Smooth muscle cell (in vitro differentiated cells): ENCODE results near the gene PNCK. TPM values are rescaled to one million over a fixed set of nuclear protein-coding genes. Genes with fewer than 3 reads are reported as not detected.

ENCODE experiments used
- DNase-seq: peaks from one replicate; lab custom pipeline; 2025; ENCODE audit not compliant: unreplicated experiment; lab: John Stamatoyannopoulos, UW
- H2AFZ ChIP-seq: fragments of 200-600 bp; sonication (generic); 2 replicates; pipeline ENCODE4 v1.6.0; 2016; ENCODE audit warnings: antibody characterized with exemption, low read depth, mild to moderate bottlenecking
- H3F3A ChIP-seq: fragments of 200-600 bp; sonication (generic); 2 replicates; pipeline ENCODE4 v1.6.0; 2017; ENCODE audit warnings: antibody characterized with exemption, low read depth
- H3K27ac ChIP-seq: fragments of 200-600 bp; sonication (generic); 2 replicates; pipeline ENCODE4 v1.5.1; 2016; ENCODE audit warnings: low read depth, mild to moderate bottlenecking
- H3K27me3 ChIP-seq: fragments of 200-600 bp; sonication (generic); 2 replicates; pipeline ENCODE4 v1.6.1; 2016; ENCODE audit warnings: low read depth, mild to moderate bottlenecking
- H3K36me3 ChIP-seq: fragments of 200-600 bp; sonication (generic); 2 replicates; pipeline ENCODE4 v1.5.1; 2016; ENCODE audit warnings: low read depth
- H3K4me1 ChIP-seq: fragments of 200-600 bp; sonication (generic); 2 replicates; pipeline ENCODE4 v1.5.1; 2016; ENCODE audit warnings: low read depth
- H3K4me2 ChIP-seq: fragments of 200-600 bp; sonication (generic); 2 replicates; pipeline ENCODE4 v1.6.0; 2016; ENCODE audit warnings: mild to moderate bottlenecking
- H3K4me3 ChIP-seq: fragments of 200-600 bp; sonication (generic); 2 replicates; pipeline ENCODE4 v1.5.1; 2016; ENCODE audit warnings: mild to moderate bottlenecking
- H3K79me2 ChIP-seq: fragments of 200-600 bp; sonication (generic); 2 replicates; pipeline ENCODE4 v1.6.0; 2016; ENCODE audit warnings: low read depth, mild to moderate bottlenecking
- H3K9ac ChIP-seq: fragments of 200-600 bp; sonication (generic); 2 replicates; pipeline ENCODE4 v1.6.0; 2016; ENCODE audit warnings: low read depth
- H3K9me3 ChIP-seq: fragments of 200-600 bp; sonication (generic); replicated peaks from 2 replicates; pipeline ENCODE4 v1.5.1; 2016; ENCODE audit warnings: low read depth
- H4K20me1 ChIP-seq: fragments of 200-600 bp; sonication (generic); 2 replicates; pipeline ENCODE4 v1.6.0; 2016; ENCODE audit warnings: low read depth
- WGBS: methylation state at CpG from one replicate; pipeline ENCODE4 v1.1.7; 2016; ENCODE audit warnings: low lambda C conversion rate; 5-methylcytosine and 5-hydroxymethylcytosine counted together
- polyA plus RNA-seq: library from polyadenylated mRNA; unstranded; fragments of >200 nt; fragmentation: Nextera tagmentation; extraction: Ambion mirVana; gene quantifications from 2 replicates; pipeline ENCODE4 v1.2.1, GENCODE V29; 2016
- total RNA-seq: library from RNA; depleted of rRNA; stranded (reverse); fragments of >200 nt; gene quantifications from 2 replicates; pipeline ENCODE4 v1.2.3, GENCODE V29; 2014
- TF ChIP-seq, protein P1 (sequence below): fragments of 200-600 bp; sonication (generic); IDR thresholded peaks from 2 replicates; pipeline ENCODE4 v1.5.1; 2017; ENCODE audit warnings: borderline replicate concordance, mild to moderate bottlenecking, antibody characterized with exemption; ENCODE audit not compliant: insufficient read depth, poor library complexity, severe bottlenecking

Gene PNCK
- total and polyA plus RNA-seq, 2 experiments from 2014 or later = 2.8 to 4.0 TPM

DNA sequence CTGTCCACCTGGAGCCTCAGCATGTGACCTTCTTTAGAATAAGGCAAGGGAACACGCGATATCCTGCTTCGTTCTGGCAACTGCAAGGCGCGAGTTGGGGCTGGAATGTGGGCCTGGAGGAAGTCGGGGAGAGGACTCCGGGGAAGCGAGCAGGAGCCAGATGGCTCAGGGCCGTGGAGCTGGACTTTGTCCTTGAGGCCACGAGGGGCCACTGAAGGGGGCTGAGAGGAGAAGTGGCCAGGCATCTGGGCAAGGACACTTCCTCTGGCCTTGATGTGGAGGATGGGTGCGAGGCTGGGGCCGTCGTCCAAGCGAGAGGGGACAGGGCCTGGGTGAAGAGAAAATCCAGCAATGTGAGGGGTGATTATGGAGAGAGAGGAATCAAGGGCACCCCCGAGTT is 38.8 kb downstream of the PNCK start:
- Histone ChIP-seq H3K79me2 (no peaks in the 10 kb centered on the region), H3K9ac (no peak overlapping the region), H3K9me3 (no peaks in the 10 kb centered on the region), H3K4me2 (no peak overlapping the region), H2AFZ (no peak overlapping the region), H3K4me3 (no peak overlapping the region), H3K27ac (no peak overlapping the region), H3F3A (no peaks in the 10 kb centered on the region), H3K36me3 (no peaks in the 10 kb centered on the region), H3K4me1 (no peaks in the 10 kb centered on the region), H3K27me3 (no peaks in the 10 kb centered on the region), H4K20me1 (no peaks in the 10 kb centered on the region)
- DNase-seq = no peak
- TF ChIP-seq, protein P1, sequence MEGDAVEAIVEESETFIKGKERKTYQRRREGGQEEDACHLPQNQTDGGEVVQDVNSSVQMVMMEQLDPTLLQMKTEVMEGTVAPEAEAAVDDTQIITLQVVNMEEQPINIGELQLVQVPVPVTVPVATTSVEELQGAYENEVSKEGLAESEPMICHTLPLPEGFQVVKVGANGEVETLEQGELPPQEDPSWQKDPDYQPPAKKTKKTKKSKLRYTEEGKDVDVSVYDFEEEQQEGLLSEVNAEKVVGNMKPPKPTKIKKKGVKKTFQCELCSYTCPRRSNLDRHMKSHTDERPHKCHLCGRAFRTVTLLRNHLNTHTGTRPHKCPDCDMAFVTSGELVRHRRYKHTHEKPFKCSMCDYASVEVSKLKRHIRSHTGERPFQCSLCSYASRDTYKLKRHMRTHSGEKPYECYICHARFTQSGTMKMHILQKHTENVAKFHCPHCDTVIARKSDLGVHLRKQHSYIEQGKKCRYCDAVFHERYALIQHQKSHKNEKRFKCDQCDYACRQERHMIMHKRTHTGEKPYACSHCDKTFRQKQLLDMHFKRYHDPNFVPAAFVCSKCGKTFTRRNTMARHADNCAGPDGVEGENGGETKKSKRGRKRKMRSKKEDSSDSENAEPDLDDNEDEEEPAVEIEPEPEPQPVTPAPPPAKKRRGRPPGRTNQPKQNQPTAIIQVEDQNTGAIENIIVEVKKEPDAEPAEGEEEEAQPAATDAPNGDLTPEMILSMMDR = no peak
- 70% methylated on average over 15 of the region's 15 CpGs for WGBS

DNA sequence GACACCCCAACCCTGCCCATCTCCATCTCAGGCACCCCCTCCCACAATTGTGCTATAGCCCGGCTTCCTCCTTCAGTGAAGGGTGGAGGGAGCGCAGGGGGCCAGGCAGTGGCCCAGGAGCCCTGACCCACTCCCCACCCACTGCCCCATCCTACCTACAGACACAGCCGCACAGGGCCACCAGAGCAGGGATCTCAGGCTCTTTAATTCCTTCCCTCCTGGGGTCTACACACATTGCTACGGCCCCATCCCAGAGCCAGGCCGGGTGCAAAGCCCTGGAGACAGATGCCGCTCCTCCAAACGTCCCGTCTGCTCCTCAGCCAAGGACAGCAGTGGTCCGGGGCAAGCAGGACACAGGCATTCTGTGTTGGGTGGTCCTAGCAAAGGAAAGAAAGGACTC is 39.4 kb downstream of the PNCK start:
- Histone ChIP-seq H3K9ac (no peak overlapping the region), H3K4me2 (no peak overlapping the region), H3F3A (no peaks in the 10 kb centered on the region), H4K20me1 (no peaks in the 10 kb centered on the region), H3K36me3 (no peaks in the 10 kb centered on the region), H3K27ac (no peak overlapping the region), H3K4me1 (no peaks in the 10 kb centered on the region), H3K27me3 (no peaks in the 10 kb centered on the region), H3K9me3 (no peaks in the 10 kb centered on the region), H3K4me3 (no peak overlapping the region), H2AFZ (no peak overlapping the region), H3K79me2 (no peaks in the 10 kb centered on the region)
- WGBS = 87% methylated on average over 7 of the region's 9 CpGs
- no peak for DNase-seq
- TF ChIP-seq, protein P1 = no peak

DNA sequence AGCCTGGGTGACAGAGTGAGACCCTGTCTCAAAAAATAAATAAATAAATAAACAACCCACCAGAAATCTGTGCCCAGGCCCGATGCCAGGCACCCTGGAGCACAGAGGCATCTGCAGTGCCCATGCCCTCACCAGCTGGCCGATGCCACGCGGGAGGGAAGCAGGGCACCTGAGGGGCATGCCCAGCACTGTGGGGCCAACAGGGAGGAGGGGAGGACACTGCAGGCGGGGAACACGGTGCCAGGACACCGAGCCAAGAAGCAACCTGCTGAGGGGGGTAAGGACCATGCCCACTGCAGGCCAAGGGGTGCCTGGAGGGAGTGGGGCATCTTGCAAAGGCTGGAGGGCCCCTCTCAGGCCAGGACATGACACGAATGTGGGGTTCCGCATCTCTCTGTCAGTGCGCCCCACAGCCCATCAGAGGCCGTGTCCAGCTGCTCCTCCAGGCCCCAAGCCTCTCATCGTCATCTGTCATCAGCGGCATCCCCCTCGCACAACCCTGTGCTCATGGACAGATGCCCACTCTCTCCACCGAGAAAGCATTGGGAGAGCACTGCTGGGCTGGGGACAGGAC is 39.9 kb downstream of the PNCK start:
- H4K20me1 ChIP-seq = no peaks in the 10 kb centered on the region
- H3K4me2 ChIP-seq = no peak overlapping the region
- H3K9ac ChIP-seq = no peak overlapping the region
- H3K79me2 ChIP-seq = no peaks in the 10 kb centered on the region
- WGBS = 74% methylated on average over 15 of the region's 15 CpGs
- H3K4me3 ChIP-seq = no peak overlapping the region
- H3K36me3 ChIP-seq = no peaks in the 10 kb centered on the region
- no peak overlapping the region for H2AFZ ChIP-seq
- no peak overlapping the region for H3K27ac ChIP-seq
- H3K27me3 ChIP-seq = no peaks in the 10 kb centered on the region
- no peak for DNase-seq
- TF ChIP-seq, protein P1 = no peak
- no peaks in the 10 kb centered on the region for H3K9me3 ChIP-seq
- H3K4me1 ChIP-seq = no peaks in the 10 kb centered on the region
- H3F3A ChIP-seq = no peaks in the 10 kb centered on the region

DNA sequence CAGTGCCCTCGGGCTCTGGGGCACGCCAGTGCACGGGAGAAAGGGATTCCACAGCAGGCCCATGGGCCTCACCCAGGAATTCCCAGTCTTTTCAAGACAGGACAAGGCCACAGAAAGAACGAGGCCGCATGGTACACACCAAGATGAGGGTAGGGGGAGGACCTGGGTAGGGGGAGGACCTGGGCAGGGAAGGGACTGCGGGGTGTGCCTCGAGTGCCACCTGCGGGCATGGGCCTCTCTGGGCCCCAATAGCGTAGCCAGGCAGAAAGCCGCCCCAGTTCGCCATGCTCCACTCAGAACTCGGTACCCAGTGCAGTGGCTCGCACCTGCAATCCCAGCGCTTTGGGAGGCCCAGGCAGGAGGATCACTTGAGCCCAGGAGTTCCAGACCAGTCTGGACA is 40.6 kb downstream of the PNCK start:
- no peaks in the 10 kb centered on the region for H3K4me1 ChIP-seq
- no peaks in the 10 kb centered on the region for H3K36me3 ChIP-seq
- no peaks in the 10 kb centered on the region for H3F3A ChIP-seq
- WGBS = 88% methylated on average over 13 of the region's 14 CpGs
- no peak overlapping the region for H3K4me2 ChIP-seq
- DNase-seq = no peak
- no peak overlapping the region for H3K4me3 ChIP-seq
- no peak overlapping the region for H3K9ac ChIP-seq
- no peaks in the 10 kb centered on the region for H4K20me1 ChIP-seq
- no peaks in the 10 kb centered on the region for H3K79me2 ChIP-seq
- H3K9me3 ChIP-seq = no peaks in the 10 kb centered on the region
- H3K27ac ChIP-seq = no peak overlapping the region
- no peaks in the 10 kb centered on the region for H3K27me3 ChIP-seq
- TF ChIP-seq, protein P1 = no peak
- H2AFZ ChIP-seq = no peak overlapping the region
